HG03378 (cell line): ENCODE measurements around the gene OBSCN.

Experiments
- ATAC-seq: cut with Tn5 transposase; IDR thresholded peaks from one replicate; pipeline ENCODE4 v1.9.1; 2021; ENCODE audit warnings: mild to moderate bottlenecking, moderate library complexity; ENCODE audit not compliant: unreplicated experiment

OBSCN gene

GRCh38 chr1:228394571-228395394, 186.9 kb downstream of the OBSCN start:
- no peak for ATAC-seq

GRCh38 chr1:228396770-228397662, 189.2 kb downstream of the OBSCN start:
- no peak for ATAC-seq

- no peak for ATAC-seq
Observed at GRCh38 chr1:228397966-228398365, 190.1 kb downstream of the OBSCN start.

GRCh38 chr1:228398741-228399461, 191.1 kb downstream of the OBSCN start:
- no peak for ATAC-seq

- no peak for ATAC-seq
Observed at GRCh38 chr1:228399531-228400236, 191.8 kb downstream of the OBSCN start.

- ATAC-seq = no peak
Observed at GRCh38 chr1:228400237-228400651, 192.4 kb downstream of the OBSCN start.

GRCh38 chr1:228400692-228401454, 193.0 kb downstream of the OBSCN start:
- no peak for ATAC-seq

GRCh38 chr1:228401782-228402640, 194.2 kb downstream of the OBSCN start:
- no peak for ATAC-seq

GRCh38 chr1:228402641-228403025, 194.8 kb downstream of the OBSCN start:
- ATAC-seq = no peak

GRCh38 chr1:228403231-228403631, 195.4 kb downstream of the OBSCN start:
- no peak for ATAC-seq

GRCh38 chr1:228404107-228404720, 196.4 kb downstream of the OBSCN start:
- no peak for ATAC-seq

GRCh38 chr1:228405200-228405978, 197.5 kb downstream of the OBSCN start:
- no peak for ATAC-seq

GRCh38 chr1:228405979-228406228, 198.1 kb downstream of the OBSCN start:
- no peak for ATAC-seq

- no peak for ATAC-seq
Observed at GRCh38 chr1:228407106-228408040, 199.5 kb downstream of the OBSCN start.

- no peak for ATAC-seq
Observed at GRCh38 chr1:228408041-228408868, 200.4 kb downstream of the OBSCN start.
